EL (cell line): ENCODE data around the gene C5AR2.
"Not testable (repeated sequence)": the region's sequence is repeated elsewhere in the genome, so short reads cannot be mapped to it uniquely, and the experiment has no call there.

Experiments
- DNase-seq: peaks from one replicate; pipeline ENCODE4 v3.0.0-alpha.2; 2016

The C5AR2 gene

DNA sequence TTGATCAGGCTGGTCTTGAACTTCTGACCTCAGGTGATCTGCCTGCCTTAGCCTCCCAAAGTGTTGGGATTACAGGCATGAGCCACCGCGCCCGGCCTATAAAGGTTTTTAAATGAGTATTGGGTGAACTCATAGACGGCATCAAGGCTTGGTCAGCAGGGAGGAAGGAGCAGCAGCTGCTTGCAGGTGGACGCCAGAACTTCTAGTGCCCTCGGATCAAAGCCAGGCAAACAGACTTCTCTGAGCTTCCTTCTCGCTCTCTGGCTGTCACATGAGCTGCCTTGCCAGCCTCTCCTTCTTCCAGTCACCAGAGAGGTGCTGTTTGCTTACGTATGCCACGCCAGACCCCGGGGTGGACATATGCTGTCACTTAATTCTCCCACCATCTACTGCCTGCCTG lies 33.5 kb downstream of the C5AR2 start:
- DNase-seq, result not testable (repeated sequence)

DNA sequence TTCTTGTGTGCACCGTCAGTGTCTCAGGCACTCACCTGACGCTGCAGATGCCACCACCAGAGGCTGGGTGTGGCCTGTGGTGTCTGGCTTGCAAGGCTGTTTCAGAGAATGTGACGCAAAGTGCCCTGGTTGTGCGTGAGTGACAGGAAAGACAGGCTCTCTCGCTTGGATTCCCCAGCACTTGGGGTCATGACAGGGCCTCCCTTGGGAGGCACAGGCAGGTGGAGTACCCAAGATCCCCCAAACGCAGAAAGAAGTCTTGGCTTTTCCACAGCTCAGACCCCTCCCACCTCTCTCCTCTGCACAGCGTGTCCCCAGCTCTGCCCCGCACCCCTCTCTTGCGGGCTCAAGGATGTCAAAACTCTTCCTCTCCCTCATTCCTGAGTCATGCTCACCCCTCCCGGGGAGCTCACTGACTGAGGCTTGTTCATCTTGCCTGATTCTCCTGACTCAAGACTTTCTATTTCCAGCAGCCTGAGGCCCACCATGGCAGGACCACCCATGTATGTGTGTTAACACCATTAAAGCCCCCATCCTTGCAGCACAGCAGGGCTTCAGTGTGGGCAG lies 38.2 kb downstream of the C5AR2 start:
- DNase-seq, result peak; percentile 68

GRCh38 chr19:47371261-47371660 lies 39.3 kb downstream of the C5AR2 start:
- no peak for DNase-seq

- DNase-seq, result no peak
Measured at GRCh38 chr19:47372603-47373002, 40.6 kb downstream of the C5AR2 start.

DNA sequence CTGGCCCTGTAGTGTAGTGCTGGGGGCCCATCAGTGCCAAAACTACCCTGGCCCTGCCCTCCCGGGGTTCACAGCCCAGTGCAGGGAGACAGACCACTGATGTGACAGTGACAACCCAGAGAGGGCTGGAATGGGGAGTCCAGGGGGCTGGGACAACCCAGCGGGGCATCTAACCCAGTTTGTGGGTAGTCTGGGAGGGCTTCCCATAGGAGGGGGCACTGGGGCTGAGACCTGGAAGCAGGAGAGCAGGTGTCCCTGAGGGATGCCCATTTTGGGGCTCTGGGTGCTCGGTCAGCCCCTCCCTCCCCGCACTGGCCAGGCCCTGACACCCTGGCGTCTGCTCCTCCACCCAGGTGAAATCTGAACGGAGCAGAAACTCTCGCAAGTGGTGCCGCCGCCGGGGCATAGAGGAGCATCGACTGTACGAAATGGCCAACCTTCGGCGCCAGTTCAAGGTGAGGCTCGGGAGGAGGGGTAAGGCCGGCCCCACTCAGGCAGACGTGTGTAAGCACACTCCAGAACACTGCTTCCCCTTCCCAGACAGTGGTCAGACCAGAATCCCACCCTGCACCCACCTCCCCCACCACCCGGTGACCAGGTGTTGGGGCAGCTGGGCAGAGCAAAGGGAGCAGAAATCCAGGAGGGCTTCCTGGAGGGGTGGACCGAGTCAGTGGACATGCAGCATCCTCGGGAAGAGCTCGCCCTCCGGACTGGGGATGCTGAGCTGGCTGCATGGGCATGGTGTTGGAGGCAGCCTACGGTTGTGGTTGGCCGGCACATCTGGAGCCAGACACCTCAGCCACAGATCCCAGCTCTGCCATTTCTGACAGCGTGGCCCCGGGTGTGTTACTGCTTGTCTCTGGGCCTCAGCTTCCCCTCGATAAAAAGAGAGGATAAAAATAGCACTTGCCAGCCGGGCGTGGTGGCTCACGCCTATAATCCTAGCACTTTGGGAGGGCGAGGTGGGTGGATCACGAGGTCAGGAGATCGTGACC lies 41.6 kb downstream of the C5AR2 start:
- DNase-seq, result no peak

GRCh38 chr19:47374876-47375693 lies 43.1 kb downstream of the C5AR2 start:
- DNase-seq, result no peak

DNA sequence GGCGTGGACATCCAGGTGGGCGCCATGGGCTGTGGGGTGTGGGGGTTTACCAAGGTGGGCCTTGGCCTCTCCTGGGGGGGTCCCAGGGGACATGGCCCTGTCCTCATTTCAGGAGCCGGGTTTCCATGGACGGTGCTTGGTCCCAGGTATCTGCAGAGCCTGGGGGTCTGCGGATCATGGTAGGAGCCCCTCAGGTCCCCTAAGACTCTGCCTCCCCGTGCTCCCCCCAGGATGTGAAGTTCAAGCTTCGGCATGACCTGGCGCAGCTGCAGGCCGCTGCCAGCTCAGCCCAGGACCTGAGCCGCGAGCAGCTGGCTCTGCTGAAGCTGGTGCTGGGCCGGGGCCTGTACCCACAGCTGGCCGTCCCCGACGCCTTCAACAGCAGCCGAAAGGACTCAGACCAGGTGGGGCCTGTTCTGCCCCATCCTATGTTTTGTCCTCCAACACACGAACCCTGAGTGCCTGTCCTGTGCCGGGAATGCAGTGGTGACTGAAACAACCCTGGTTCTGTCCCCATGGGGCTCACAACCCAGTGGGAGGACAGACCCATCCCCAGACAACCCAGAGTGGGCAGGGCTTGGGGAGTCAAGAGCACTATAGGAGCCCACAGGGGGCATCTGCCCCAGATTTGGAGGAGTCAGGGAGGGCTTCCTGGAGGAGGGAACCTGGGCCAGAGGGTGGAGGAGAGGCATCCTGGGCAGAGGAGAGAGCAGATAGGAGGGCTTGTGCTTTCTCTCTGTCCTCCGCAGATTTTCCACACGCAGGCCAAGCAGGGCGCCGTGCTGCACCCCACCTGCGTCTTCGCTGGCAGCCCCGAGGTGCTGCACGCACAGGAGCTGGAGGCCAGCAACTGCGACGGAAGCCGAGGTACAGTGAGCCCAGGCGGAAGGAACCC lies 44.0 kb downstream of the C5AR2 start:
- DNase-seq, result no peak

- DNase-seq, result no peak
Measured at GRCh38 chr19:47376589-47377144, 44.7 kb downstream of the C5AR2 start.

DNA sequence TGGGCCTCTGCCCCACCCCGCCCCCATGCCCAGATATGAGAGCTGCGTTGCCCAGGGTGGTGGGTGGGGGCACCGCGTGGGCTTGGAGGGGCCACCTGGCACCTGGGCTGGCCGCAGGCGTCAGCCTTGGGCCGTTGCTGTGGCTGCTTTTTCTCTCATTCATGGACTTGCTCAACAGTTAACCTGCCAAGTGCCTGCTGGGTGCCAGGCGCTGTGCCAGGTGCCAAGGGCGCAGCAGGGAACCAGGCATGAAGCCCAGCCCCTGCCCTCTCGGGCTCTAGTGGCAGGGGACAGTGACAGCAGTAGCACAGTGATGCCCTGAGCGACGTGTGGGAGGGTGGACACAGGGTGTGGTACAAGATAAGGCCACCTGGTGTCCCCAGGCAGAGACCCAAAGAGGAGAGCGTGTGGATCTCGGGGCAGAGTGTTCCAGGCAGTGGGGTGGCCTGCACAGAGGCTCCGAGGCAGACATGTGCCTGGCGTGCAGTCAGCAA lies 45.3 kb downstream of the C5AR2 start:
- no peak for DNase-seq

DNA sequence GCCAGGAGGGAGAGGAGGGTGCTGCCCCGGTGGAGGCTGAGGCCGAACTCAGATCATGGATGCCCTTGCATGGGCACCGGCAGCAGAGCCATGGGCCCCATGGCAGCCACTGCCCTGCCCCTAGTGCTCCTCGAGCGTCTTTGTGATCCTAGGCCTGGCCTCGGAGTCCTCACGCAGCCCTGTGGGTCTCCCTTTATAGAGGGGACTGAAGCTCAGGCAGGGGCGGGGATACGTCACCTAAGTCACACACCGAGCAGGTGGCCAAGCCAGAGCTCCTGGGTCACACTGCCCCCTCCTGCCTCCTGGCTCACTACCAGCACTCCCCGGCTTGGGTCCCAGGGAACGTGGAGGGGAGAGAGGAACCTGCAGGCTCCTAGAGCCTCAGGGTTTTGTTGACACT lies 45.8 kb downstream of the C5AR2 start:
- no peak for DNase-seq

DNA sequence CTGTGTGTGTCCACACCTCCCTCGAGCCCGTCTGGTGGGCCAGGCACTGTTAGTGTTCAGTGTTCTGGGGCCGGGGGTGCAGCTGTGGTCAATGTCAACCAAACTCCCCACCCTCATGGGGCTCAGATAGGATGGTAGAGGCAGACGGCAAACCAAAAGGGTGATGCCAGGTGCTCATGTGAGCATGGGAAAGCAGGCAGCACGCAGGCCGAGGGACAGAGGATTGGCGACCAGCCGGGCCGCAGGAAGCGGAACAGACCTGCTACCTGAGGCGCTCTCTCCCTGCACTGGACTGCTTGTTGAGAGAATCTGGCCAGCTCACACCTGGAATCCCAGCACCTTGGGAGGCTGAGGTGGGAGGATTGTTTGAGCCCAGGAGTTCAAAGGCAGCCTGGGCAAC lies 46.3 kb downstream of the C5AR2 start:
- DNase-seq, result no peak

- DNase-seq, result no peak
Measured at GRCh38 chr19:47379381-47379938, 47.5 kb downstream of the C5AR2 start.

DNA sequence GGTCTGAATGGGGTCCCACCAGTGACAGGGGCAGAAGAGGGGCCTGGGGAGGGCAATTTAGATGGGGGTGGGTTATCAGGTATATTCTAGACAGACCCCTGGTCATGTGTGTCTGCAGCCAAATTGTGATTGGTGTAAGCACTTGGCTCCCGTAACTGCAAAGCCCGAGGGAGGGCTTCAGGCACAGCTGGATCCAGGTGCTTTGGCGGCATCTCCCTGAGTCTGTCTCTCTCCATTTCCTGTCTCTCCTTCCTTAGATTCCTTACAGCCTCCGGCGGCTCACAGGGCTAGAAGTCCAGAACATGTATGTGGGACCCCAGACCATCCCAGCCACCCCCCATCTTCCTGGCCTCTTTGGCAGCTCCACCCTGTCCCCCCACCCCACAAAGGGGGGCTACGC lies 48.6 kb downstream of the C5AR2 start:
- no peak for DNase-seq

DNA sequence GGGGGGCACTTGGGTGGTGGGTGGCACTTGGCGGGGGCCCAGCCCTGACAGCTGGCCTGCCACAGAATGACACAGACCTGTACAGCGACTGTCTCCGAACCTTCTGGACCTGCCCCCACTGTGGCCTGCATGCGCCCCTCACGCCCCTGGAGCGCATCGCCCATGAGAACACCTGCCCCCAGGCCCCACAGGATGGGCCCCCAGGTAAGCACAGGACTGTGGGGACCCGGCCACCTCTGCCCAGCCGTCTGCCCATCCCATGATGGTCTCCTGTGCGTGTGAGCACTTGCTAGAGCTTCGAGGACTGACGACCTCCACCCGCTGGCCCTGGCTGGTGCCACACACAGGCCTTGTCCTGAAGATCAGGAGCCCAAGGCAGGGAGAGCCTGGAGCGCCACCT lies 49.1 kb downstream of the C5AR2 start:
- DNase-seq, result no peak

- DNase-seq, result no peak
Measured at GRCh38 chr19:47381653-47382279, 49.8 kb downstream of the C5AR2 start.

GRCh38 chr19:47383890-47384289 lies 51.9 kb downstream of the C5AR2 start:
- DNase-seq, result not testable (repeated sequence)

DNA sequence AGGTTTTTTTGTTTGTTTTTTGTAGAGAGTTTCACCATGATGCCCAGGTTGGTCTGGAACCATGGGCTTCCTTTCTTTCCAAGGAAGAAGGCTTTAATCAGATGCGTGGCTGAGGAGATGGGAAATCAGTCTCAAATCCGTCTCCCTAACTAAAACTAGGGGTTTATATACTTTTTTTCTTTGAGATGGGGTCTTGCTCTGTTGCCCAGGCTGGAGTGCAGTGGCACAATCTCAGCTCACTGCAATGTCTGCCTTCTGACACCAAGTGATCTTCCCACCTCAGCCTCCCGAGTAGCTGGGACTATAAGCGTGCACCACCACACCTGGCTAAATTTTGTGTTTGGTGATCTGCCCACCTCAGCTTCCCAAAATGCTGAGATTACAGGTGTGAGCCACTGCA lies 52.6 kb downstream of the C5AR2 start:
- not testable (repeated sequence) for DNase-seq

- not testable (repeated sequence) for DNase-seq
Measured at GRCh38 chr19:47386582-47386981, 54.6 kb downstream of the C5AR2 start.

DNA sequence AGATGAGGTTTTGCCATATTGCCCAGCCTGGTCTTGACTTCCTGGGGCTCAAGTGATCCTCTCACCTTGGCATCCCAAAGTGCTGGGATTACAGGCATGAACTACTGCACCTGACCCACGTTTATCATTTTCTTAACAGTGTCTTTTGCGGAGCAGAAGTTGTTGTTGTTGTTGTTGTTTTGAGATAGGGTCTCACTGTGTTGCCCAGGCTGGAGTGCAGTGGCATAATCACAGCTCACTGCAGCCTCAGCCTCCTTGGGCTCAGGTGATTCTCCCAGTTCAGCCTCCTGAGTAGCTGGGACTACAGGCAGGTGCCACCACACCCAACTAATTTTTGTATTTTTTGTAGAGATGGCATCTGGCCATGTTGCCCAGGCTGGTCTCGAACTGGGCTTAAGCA lies 55.6 kb downstream of the C5AR2 start:
- not testable (repeated sequence) for DNase-seq

GRCh38 chr19:47388721-47389120 lies 56.7 kb downstream of the C5AR2 start:
- DNase-seq, result not testable (repeated sequence)

- no peak for DNase-seq
Measured at GRCh38 chr19:47389150-47389556, 57.2 kb downstream of the C5AR2 start.
